IPS-15b (cell line): ENCODE data around the gene MEST.
"Not testable (repeated sequence)": the region's sequence is repeated elsewhere in the genome, so short reads cannot be mapped to it uniquely, and the experiment has no call there.

ENCODE experiments used
- H3K27me3 ChIP-seq: one replicate; pipeline ENCODE4 v1.6.1; 2013; ENCODE audit warnings: low read length; ENCODE audit not compliant: control insufficient read depth, insufficient read depth
- H3K36me3 ChIP-seq: one replicate; pipeline ENCODE4 v1.6.1; 2013; ENCODE audit warnings: low read length; ENCODE audit not compliant: control insufficient read depth, insufficient read depth
- H3K4me1 ChIP-seq: one replicate; pipeline ENCODE4 v1.6.1; 2013; ENCODE audit warnings: mild to moderate bottlenecking, low read length; ENCODE audit not compliant: control insufficient read depth, insufficient read depth
- H3K4me3 ChIP-seq: one replicate; pipeline ENCODE4 v1.5.1; 2013; ENCODE audit warnings: low read depth, low read length
- H3K9ac ChIP-seq: one replicate; pipeline ENCODE4 v1.6.1; 2013; ENCODE audit warnings: low read depth, mild to moderate bottlenecking, low read length
- H3K9me3 ChIP-seq: one replicate; pipeline ENCODE4 v1.6.1; 2013; ENCODE audit warnings: mild to moderate bottlenecking, low read length; ENCODE audit not compliant: control insufficient read depth, insufficient read depth

Gene MEST

DNA sequence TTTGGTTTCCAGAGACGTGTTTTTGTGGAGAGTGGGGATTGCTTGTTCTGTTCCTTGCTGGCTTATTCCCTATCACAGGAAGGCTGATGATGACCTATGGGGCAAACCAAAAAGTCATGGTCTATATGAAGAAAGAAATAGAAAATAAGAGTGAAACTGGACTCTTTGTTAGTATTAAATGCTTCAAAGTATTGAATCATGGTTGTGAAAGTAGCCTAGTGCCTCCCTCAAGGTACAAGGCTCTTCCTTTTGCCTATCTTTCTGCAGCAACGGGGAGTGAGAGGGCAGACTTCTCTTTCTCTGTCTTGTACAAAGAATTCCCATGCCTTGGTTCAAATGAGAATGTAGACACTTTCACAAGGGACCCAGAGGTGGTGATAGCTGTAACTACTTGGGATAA is 9.0 kb downstream of the MEST start:
- H3K9ac ChIP-seq, result no peak overlapping the region
- H3K9me3 ChIP-seq, result no peaks in the 10 kb centered on the region
- H3K4me3 ChIP-seq, result no peak overlapping the region
- H3K4me1 ChIP-seq, result no peaks in the 10 kb centered on the region
- H3K36me3 ChIP-seq, result peaks cover 22% of the 10 kb centered on the region
- no peaks in the 10 kb centered on the region for H3K27me3 ChIP-seq

GRCh38 chr7:130505753-130506152 is 13.9 kb downstream of the MEST start:
- H3K4me1 ChIP-seq, result no peaks in the 10 kb centered on the region
- H3K36me3 ChIP-seq, result peaks cover 17% of the 10 kb centered on the region
- H3K9me3 ChIP-seq, result no peaks in the 10 kb centered on the region
- H3K27me3 ChIP-seq, result no peaks in the 10 kb centered on the region
- H3K4me3 ChIP-seq, result no peak overlapping the region
- H3K9ac ChIP-seq, result no peak overlapping the region

GRCh38 chr7:130506358-130506757 is 14.5 kb downstream of the MEST start:
- Histone ChIP-seq H3K4me1 (no peaks in the 10 kb centered on the region), H3K9me3 (no peaks in the 10 kb centered on the region), H3K27me3 (no peaks in the 10 kb centered on the region), H3K36me3 (peaks cover 16% of the 10 kb centered on the region), H3K4me3 (no peak overlapping the region), H3K9ac (no peak overlapping the region)

GRCh38 chr7:130512038-130512437 is 20.2 kb downstream of the MEST start:
- H3K4me3 ChIP-seq, H3K36me3 ChIP-seq, H3K27me3 ChIP-seq: not testable (repeated sequence)

DNA sequence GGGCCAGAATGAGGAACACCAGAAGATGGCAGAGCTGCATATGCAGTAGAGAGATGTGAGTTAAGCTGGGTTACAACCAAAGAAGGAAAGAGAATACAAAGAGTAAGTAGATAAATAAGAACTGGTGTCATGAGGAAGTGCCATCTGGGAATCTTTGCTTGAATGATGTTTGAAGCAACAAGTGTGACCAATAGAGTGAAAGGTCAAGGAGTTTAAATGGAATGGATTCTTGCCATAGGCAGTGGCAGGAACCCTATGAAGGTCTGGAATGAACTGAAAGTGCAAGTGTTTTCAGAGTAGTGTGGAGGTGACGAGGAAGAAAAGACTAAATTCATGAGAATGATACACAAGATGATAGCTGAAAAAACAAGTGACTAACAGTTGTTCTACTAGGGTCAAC is 21.6 kb downstream of the MEST start:
- no peaks in the 10 kb centered on the region for H3K9me3 ChIP-seq

More at GRCh38 chr7:130512038-130512437, 20.2 kb downstream of the MEST start:
- not testable (repeated sequence) for H3K4me1 ChIP-seq, H3K9me3 ChIP-seq, H3K9ac ChIP-seq

GRCh38 chr7:130515315-130516040 is 23.6 kb downstream of the MEST start:
- Histone ChIP-seq H3K9ac (no peak overlapping the region), H3K9me3 (no peaks in the 10 kb centered on the region)

More for the DNA sequence above, 21.6 kb downstream of the MEST start:
- Histone ChIP-seq H3K27me3 (no peaks in the 10 kb centered on the region), H3K4me3 (no peak overlapping the region), H3K36me3 (no peaks in the 10 kb centered on the region), H3K4me1 (no peaks in the 10 kb centered on the region), H3K9ac (no peak overlapping the region)

GRCh38 chr7:130521258-130521951 is 29.5 kb downstream of the MEST start:
- no peaks in the 10 kb centered on the region for H3K9me3 ChIP-seq
- H3K27me3 ChIP-seq, result no peaks in the 10 kb centered on the region
- no peak overlapping the region for H3K4me3 ChIP-seq
- H3K9ac ChIP-seq, result no peak overlapping the region
- peaks cover 2% of the 10 kb centered on the region for H3K36me3 ChIP-seq
- no peaks in the 10 kb centered on the region for H3K4me1 ChIP-seq

More at GRCh38 chr7:130515315-130516040, 23.6 kb downstream of the MEST start:
- H3K27me3 ChIP-seq, result no peaks in the 10 kb centered on the region
- H3K4me1 ChIP-seq, result no peaks in the 10 kb centered on the region
- H3K36me3 ChIP-seq, result no peaks in the 10 kb centered on the region
- H3K4me3 ChIP-seq, result no peak overlapping the region

DNA sequence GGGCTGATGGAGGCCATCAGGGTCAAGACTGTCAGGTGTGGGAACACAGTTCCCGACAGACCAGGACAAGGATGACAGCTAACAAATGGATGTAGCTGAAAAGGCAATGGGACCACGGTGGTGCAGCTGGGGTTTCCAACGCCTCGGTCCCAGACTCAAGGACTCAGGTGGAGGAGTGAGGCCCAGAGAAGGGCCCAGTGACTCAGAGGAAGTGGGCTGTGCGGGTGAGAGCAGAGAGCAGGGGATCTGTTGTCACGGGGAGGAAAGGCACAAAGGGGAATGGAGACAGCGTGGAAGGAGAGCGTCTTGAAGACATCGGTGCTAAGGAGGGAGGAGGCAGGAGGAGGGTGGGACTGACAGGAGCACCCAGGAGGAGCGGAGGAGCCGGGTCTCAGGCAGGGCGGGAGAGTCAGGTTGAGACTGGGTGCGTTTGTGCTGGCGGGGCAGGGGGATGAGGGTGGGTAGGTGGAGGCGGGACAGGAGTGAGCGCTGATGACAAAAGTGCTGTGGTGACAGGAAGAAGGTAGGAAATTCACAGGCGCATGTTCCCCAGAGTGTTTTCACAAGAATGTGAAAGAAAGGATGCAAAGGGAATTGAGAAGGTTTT is 31.7 kb downstream of the MEST start:
- not testable (repeated sequence) for H3K4me1 ChIP-seq, H3K36me3 ChIP-seq, H3K9me3 ChIP-seq, H3K27me3 ChIP-seq, H3K9ac ChIP-seq, H3K4me3 ChIP-seq

DNA sequence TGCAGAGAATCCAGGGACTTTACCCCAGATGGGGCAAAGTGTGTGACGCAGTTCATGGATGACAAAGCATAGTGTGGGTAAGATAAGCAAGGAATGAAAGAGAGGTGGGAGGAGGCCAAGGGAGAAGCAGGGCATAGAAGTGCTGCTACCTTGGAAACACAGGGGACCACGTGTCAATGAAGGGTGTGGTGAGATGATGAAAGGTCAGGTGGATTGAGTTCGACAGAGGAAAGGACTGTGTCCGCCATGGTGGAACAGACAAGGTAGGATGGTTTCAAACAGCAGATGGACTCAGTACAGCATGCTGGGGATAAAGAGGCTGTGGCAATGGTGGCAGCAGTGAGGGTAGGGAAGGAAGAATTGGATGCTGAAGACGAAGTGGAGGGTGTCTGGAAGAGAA is 32.7 kb downstream of the MEST start:
- no peaks in the 10 kb centered on the region for H3K9me3 ChIP-seq
- no peaks in the 10 kb centered on the region for H3K27me3 ChIP-seq
- no peak overlapping the region for H3K9ac ChIP-seq
- H3K4me1 ChIP-seq, result no peaks in the 10 kb centered on the region
- H3K36me3 ChIP-seq, result peaks cover 2% of the 10 kb centered on the region
- no peak overlapping the region for H3K4me3 ChIP-seq

- H3K9ac ChIP-seq, H3K36me3 ChIP-seq, H3K27me3 ChIP-seq, H3K9me3 ChIP-seq, H3K4me3 ChIP-seq, H3K4me1 ChIP-seq: not testable (repeated sequence)
Measured at GRCh38 chr7:130527752-130528355, 36.0 kb downstream of the MEST start.

GRCh38 chr7:130529417-130529816 is 37.5 kb downstream of the MEST start:
- no peaks in the 10 kb centered on the region for H3K27me3 ChIP-seq
- no peak overlapping the region for H3K9ac ChIP-seq
- peaks cover 5% of the 10 kb centered on the region for H3K36me3 ChIP-seq
- H3K4me1 ChIP-seq, result no peaks in the 10 kb centered on the region
- H3K4me3 ChIP-seq, result no peak overlapping the region
- H3K9me3 ChIP-seq, result no peaks in the 10 kb centered on the region
